Fibroblast of gingiva (primary cell): ENCODE results near the gene IL13.
"Not testable (repeated sequence)": the region's sequence is repeated elsewhere in the genome, so short reads cannot be mapped to it uniquely, and the experiment has no call there.

Experiments
- DNase-seq: peaks from one replicate; pipeline ENCODE4 v3.0.0-alpha.2; 2011; ENCODE audit warnings: low read depth

Gene IL13

DNA sequence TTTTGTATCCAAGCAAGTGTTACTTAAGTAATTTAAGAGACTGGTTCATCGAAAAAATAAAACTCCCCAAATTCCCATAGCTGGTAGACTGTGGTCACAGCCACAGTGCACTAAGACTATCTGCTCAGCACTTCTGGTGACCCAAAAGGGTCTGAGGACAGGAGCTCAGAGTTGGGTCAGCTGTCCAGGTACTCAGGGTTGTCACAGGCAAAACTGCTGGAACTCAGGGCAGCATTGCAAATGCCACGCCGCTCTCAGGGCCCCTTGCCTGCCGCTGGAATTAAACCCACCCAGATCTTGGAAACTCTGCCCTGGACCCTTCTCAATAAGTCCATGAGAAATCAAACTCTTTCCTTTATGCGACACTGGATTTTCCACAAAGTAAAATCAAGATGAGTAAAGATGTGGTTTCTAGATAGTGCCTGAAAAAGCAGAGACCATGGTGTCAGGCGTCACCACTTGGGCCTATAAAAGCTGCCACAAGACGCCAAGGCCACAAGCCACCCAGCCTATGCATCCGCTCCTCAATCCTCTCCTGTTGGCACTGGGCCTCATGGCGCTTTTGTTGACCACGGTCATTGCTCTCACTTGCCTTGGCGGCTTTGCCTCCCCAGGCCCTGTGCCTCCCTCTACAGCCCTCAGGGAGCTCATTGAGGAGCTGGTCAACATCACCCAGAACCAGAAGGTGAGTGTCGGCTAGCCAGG is at the start of gene IL13:
Gene IL13, plus strand, starts transcription at position 498 of the 705 bp plus-strand sequence. Its CDS starts 14 bp downstream, at position 512.
- DNase-seq: no peak

DNA sequence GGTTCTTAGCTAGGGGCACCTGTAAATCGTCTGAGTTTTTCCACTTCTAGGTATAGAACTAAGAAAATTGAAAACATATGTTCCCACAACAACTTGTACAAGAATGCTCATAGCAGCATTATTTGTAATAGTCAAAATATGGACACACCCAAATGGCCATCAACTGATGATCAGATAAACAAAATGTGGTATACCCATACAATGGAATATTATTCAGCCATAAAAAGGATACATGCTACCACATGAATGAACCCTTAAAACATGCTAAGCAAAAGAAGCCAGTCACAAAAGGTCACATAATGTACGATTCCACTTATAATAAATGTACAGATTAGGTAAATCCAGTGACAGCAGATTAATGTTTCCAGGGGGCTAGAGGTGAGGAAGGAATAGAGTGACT is 46.0 kb upstream of the IL13 start:
- DNase-seq: no peak

DNA sequence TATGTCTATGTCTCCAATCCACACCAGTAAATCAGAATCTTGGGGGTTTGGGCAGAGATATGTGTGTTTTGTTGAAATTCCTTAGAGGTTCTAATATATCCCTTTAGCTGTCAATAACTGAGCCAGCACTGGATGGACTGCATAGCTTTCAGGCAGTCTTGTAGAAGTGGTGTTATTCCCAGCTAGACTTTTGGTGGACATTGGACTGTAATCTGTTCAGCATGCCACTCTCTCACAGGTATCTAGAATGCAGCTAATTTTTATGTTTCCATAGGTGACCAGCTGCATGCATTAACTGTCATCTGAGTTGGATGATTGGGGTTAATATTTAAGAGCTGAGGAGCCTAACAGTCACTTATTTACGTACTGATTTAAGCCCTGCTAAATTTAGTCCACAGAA is 45.1 kb upstream of the IL13 start:
- DNase-seq: no peak

DNA sequence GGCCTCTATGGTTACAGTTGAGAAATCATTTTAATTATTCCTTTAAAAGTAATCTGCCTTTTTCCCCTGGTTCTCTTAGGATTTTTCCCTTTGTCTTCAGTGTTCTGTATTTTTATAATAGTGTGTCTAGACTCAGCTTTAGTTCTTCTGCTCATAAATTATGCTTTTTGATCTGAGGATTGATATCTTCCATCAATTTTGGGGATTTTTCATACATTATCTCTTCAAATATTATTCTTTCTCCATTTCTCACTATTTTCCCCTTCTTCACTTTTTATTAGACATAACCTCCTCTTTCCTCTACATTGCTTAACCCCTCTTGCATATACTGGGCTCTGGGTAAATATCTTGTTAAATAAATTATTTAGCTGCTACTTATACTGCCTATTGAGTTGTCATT is 36.3 kb upstream of the IL13 start:
- DNase-seq: no peak

DNA sequence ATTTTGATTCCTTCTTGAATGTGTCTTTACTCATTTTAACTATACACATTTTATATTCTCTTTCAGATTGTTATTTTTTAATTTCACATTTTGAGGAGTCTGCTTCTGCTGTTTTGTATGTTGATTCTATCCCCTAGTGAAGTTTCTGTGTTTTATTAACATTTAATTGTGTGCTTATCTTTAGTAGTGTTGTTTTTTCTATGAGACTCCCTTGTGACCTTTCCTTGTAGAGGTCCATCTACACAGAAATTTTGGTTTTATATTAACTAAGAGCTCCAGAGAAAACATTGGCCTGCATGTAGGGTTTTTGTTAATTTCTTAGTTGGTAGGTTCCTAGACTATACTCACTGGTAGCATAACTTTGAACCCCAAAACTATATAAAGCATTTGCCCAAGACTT is 35.4 kb upstream of the IL13 start:
- DNase-seq: no peak

DNA sequence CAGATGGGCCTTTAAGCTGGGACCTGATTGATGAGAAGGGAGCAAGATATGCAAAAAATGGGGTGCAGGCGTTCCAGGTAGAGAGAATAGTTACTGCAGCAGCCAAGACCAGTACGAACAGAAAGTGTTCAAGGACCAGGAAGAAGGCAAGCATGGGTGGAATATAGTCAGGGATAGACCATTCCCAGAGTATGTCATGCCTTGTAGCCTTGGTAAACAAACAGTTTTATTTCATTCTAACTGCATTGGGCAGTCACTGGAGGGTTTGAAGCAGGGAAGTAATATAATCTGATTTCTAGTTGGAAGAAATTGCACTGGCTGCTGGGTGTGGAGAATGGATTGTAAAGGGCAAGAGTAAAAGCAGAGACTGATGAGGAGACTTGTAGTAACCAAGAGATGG is 30.5 kb upstream of the IL13 start:
- no peak for DNase-seq

DNA sequence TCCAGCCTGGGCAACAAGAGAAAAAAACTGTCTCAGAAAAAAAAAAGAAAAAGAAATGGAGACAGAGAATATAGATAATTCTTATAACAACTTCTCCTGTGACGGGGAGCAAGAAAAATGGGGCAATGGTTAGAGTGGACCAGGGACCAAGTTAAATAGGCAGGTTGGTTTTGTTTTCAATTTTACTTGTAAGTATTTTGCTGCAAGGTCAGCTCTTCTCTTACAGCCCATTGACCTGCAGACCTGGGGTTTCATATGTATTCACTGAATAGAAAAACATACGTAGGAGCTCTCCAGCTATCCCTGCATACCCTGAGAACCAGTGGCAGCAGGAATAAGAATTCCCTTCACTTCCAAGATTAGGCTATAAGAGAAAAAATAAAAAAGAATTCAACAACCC is 29.2 kb upstream of the IL13 start:
- no peak for DNase-seq

DNA sequence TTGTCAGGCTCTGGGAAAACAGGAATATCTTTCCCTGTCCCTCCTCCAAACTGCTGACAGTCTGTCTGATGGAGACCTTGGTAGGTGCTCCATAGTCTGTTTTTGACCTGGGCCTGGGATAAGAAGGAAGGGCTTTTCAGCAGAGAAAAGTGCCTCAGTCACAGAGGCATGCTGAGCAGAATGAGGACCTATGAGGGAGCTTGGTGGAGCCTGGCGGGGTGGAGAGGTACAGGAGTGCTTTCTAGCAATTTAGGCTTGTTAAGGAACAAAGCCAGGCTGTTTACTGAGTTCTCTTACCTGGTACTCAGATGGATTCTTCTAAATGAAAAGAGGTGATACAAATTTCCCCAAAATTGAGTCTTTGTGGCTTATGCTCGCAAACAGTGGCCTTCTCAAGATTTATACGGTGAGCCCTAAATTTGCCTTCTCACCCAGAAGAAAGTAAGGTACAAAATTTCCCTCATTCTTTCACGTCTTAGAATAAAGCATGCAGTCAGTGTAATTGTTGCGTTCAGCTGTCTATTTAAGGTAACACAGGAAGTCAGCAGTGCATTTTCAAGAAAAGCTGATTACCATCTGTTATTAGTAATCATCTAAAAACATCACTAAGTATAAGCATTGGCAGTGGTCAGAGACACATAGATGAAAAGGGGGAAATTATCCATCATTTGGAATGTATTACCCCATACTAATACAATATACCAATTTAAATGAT is 28.6 kb upstream of the IL13 start:
- no peak for DNase-seq

DNA sequence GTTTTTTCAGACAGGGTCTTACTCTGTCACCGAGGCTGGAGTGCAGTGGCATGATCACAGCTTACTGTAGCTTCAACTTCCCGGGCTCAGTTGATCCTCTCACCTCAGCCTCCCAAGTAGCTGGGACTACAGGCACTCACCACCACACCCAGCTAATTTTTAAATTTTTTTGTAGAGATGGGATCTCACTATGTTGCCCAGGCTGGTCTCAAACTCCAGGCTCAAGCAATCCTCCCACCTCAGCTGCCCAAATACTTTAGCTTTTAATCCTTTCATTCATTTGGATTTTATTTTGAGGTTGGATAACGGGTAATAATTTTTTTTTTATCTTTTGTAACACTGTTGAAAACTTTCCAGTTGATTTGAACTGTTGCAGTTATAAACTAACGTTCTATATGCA is 24.4 kb upstream of the IL13 start:
- DNase-seq: not testable (repeated sequence)

DNA sequence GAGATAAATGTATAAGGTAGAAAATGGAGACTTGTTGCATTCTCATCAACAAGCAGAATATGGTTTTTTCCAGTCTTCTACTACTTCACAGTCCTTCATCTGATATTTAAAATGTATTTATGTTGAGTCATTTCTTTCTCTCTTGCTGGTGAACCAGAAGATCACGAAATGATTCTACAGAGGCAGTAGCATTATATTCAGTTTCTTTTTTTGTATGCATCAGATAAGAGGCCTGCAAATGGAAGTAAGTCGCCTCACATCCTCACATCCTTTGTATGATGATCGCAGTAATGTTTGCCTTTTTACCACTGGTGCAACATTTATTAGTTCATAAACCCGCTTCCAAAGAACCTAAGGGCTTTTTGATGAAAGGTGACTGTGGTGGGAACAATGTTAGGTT is 22.1 kb upstream of the IL13 start:
- DNase-seq: no peak

DNA sequence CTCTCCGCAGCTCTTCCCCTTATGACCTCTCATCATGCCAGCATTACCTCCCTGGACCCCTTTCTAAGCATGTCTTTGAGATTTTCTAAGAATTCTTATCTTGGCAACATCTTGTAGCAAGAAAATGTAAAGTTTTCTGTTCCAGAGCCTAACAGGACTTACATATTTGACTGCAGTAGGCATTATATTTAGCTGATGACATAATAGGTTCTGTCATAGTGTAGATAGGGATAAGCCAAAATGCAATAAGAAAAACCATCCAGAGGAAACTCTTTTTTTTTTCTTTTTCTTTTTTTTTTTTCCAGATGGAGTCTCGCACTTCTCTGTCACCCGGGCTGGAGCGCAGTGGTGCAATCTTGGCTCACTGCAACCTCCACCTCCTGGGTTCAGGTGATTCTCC is 20.7 kb upstream of the IL13 start:
- no peak for DNase-seq

DNA sequence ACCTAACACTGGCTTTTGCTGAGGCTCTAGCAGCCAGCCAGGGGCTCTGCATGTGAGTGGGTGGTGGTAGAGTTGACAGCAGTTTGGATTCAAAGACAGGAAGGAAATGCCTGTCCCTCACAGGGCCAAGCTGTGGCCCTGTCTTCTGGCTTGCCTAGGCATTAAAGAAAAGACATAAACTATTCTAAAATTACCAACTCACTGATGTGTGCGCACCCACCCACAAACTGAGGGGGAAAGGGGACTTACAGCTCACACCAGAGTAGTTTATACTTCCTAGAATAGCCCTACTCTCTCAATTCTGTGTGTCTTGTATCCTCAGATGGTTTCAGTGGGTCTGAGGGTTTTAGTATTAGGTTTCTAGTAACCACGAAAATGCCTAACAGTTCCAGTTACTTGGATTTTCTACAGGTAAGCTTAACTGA is 18.3 kb upstream of the IL13 start:
- DNase-seq: no peak

DNA sequence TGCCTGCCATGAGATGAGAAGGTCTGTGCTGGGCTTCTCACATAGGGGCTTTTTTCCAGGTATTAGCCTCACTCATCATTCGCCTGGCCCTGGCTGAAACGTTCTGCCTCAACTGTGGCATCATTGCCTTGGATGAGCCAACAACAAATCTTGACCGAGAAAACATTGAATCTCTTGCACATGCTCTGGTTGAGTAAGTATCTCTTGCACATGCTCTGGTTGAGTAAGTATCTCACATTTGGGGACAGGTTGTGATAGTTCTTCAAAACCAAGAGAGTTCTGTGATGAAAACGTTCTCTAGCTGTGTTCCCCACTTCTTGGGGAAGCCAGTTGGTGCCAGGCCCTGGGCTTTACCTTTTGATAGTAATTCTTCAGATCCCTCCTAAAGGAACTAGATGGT is 17.4 kb upstream of the IL13 start:
- DNase-seq: no peak

DNA sequence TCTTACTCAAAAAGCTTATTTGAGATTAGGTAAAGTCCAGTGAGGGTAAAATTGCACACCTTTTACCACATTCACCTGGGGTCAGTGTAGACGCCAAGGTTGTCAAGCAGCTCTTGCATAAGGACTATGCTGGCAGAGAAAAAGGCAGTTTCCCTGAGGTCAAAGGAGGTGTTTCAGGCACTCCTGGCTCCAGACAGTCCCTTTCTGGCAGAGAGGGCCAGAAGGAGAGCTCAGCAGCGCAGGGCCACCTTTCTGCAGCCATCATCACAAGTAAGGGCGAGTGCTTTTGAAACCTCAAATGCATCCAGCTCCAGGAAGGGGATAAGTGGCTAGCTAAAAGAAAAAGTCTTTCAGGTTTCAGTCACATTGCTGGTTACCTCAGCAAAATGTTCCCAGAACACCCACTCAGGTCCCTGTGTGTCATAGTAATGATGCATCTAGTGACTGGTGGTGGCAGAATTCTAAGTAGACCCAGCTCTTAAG is 16.7 kb upstream of the IL13 start:
- no peak for DNase-seq

DNA sequence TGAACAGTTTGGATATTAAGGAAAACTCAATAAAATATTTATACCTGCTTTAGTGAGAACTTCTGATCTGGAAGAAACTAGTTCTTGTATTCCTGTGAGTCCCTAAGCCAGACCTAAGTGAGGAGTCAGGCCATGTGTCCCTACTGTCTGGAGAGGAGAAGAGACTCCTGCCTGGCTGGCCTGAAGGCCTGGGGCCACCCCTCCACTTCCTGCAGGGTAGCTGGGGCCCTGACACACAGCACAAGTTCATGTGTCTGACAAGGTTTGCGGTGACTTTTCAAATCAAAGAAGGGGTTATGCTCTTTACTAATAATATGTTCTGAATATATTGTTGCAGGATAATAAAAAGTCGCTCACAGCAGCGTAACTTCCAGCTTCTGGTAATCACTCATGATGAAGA is 16.1 kb upstream of the IL13 start:
- DNase-seq: no peak

DNA sequence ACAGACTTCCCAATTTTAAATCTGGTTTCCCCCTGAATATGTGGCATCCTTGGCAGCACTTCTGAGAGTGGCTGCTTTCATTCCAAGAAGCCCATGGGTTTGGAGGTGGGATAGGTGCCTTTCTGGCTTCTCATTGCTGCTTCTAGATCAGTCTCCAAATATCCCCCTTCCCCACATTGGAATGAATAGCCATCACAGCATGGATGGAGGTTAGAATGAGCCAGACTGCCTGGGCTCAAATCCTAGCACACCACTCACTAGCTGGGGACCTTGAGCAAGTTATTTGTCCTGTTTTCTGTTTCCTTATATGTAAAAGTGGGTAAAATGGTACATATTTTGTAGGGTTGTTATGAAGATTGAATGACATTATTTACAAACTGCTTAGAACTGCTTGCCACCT is 13.8 kb upstream of the IL13 start:
- no peak for DNase-seq

DNA sequence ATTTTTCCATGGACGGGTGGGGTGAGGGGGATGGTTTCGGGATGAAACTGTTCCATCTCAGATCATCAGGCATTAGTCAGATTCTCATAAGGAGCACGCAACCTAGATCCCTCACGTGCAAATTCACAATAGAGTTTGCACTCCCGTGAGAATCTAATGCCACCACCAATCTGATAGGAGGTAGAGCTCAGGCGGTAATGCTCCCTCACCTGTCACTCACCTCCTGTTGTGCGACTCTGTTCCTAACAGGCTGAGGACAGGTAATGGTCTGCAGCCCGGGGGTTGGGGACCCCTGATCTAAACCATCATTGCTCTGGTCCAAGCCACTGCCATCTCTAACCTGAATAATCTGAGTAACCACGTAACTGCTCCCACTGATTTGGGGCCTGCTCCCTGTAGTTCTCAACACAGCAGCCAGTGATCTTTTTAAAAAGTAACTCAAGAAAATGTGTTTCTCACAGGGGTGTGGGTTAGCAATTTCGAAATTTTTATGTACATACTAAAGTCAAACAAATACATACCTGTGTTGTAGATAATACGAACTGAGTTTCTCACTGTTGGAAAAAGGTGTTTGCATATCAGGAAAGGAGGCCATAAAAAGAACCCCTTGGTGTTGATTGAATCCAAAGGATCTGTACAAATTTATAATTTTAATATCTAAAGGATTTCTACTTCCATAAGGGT is 11.2 kb upstream of the IL13 start:
- no peak for DNase-seq

DNA sequence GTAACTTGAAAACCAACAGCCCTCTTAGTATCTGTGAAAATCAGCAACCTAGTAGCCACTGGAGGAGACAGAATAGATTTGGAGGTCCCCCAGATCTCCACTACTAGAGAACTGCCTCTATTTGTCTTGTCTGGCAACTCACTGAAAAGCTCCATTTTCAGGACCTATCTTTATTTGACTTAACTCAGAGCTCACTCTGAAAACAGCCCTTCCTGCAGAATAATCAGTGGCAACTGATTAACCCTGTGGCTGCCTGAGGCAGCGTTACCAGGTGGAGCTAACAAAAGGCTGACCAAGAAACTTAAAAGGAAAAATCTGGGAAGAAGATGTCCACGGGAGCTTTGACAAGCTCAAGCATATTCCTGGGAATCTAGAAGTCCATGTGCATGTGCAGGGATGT is 10.5 kb upstream of the IL13 start:
- no peak for DNase-seq

DNA sequence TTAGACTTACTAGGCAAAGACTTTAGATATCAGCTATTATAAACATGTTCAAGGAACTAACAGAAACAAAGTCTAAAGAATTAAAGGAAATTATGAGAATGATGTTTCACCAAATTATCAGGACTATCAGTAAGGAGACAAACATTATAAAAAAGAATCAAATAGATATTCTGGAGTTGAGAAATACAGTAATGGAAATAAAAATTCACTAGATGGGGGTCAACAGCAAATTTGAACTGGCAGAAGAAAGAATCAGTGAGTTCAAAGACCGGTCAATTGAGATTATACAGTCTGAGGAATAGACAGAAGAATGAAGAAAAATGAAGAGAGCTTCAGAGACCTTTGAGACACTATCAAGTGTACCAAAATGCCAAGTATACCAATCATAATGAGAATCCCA is 9.6 kb upstream of the IL13 start:
- DNase-seq: no peak

DNA sequence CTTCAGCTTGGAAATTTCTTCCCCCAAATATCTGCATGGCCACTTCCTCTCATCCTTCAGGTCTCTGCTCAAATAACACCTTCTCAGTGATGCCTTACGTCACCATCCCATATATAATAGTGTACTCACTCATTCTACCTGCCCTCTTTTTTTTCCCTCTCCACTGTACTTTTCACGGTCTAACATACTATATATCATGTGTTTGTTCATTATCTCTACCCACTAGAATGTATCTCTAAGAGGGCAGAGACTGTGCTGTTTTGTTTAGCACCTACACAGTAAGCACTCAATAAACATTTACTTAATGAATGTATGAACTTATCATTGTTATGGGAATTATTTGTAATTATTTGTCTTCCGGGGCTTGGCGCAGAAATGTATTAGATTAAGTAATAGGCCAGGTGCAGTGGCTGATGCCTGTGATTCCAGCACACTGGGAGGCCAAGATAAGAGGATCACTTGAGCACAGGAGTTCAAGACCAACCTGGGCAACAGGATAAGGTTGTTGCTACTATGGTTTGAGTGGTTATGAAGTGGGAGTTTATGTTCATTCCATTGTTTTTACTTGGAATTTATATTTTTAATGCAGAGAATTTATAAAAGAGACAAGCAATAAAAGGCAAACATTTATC is 6.0 kb upstream of the IL13 start:
- DNase-seq: no peak

DNA sequence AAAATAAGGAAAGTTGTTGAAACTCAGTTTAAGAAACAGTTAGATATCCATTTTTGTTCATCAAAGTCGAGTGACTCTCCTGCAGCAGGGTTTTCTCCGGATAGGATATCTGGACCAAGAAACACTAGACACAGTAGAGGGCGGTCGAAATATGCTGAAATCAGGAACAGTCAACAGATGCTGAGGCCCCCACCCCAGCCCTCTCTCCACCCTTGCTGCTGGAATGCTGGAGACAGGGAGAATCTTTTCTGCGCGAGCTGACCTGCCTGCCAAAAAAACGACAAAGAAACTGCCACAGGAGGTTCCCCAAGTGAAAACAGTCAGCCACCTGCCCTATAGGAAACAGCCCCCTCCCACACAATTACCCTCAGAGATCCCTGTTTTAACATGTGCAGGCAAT is 4.3 kb upstream of the IL13 start:
- no peak for DNase-seq

DNA sequence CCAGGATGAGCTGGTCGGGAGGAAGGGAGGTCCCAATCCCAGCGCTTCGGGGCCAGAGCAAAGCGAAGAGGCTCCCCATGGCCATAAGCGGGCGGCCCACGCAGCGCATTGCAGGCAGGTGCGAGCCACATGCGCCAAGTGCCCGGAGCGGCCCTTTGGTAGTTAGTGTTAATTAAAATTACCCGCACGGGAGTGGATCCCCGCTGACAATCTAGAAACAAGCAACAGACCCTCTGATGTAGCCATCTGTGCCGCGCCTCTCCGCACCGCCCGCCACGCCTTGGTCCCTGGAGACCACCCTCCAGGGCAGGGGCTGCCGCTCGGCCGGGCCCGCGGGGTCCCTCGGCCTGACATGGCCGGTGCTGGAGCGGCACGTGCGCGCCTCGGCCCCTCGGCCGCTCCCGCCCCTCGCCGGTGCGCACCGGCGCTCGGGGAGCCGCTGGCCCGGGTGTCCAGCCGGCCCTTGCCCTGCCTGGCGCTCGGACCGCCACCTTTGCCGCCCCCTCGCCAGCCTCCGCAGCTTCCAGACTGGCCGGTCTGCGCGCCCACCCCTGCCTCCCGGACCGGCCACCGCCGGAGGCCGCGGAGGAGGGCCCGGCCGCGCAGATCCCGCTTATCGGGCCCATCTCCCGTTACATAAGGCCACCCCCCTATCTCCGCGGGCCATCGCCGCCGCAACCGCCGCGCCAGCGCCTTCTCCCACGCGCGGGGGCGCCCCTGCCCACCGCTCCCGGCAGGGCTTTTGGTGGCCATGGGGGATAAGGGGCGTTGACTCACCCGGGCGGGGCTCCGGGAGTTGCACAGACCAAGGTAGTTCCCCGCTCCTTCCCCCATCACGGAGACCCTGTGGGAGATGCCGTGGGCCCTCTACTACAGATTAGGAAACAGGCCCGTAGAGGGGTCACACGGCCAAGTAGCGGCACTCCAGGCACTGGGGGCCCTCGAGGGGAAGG is 1.9 kb upstream of the IL13 start:
- no peak for DNase-seq
